ENCODE results near the gene LPP. TPM values are rescaled to one million over a fixed set of nuclear protein-coding genes. Genes with fewer than 3 reads are reported as not detected.

Gene LPP
- total and polyA plus RNA-seq, 2 of the 13 experiments (the other 11 are each of a cell fraction or from before 2014, with no cell fraction given) = 19.2 to 29.9 TPM

GRCh38 chr3:188861842-188862744 is 708.1 kb downstream of the LPP start:
- ChIA-PET POLR2A (no interaction called here), CTCF (ENCODE audit: low intra/inter-chr PET ratio, low total read pairs) (no interaction called here)
- Histone ChIP-seq H3K36me3 (replicated peaks in 1 of 2; ENCODE audit: control insufficient read depth in 1 of 2, insufficient read depth in 2 of 2, low read length in 2 of 2) (peaks cover 6 to 12% of the 10 kb centered on the region in 2 experiments; a peak in 3 of 5 replicates), H4K20me1 (ENCODE audit: insufficient read depth, low read length) (no peaks in the 10 kb centered on the region), H3K9ac (ENCODE audit: insufficient read depth, low read depth, low read length) (no peak overlapping the region), H3K79me2 (ENCODE audit: insufficient read depth, low read length) (no peaks in the 10 kb centered on the region), H3K4me3 (replicated peaks in 1 of 3; ENCODE audit: insufficient read depth in 1 of 3, low read depth in 2 of 3, low read length in 3 of 3) (no peak overlapping the region), H3K4me2 (ENCODE audit: low read depth, low read length) (no peak overlapping the region), H3K27me3 (ENCODE audit: control insufficient read depth in 1 of 2, insufficient read depth in 2 of 2, low read length in 2 of 2) (no peaks in the 10 kb centered on the region), H3K9me3 (ENCODE audit: low read length) (no peaks in the 10 kb centered on the region), H3K4me1 (ENCODE audit: insufficient read depth, low read length) (no peaks in the 10 kb centered on the region), H2AFZ (ENCODE audit: low read length) (no peak overlapping the region), H3K27ac (ENCODE audit: extremely low read length, insufficient read depth, low read length) (no peak overlapping the region)
- TF ChIP-seq ZNF605 (CRISPR knock-in tag; IDR thresholded peaks at IDR 0.05) = no peak
- TF ChIP-seq, protein P1, sequence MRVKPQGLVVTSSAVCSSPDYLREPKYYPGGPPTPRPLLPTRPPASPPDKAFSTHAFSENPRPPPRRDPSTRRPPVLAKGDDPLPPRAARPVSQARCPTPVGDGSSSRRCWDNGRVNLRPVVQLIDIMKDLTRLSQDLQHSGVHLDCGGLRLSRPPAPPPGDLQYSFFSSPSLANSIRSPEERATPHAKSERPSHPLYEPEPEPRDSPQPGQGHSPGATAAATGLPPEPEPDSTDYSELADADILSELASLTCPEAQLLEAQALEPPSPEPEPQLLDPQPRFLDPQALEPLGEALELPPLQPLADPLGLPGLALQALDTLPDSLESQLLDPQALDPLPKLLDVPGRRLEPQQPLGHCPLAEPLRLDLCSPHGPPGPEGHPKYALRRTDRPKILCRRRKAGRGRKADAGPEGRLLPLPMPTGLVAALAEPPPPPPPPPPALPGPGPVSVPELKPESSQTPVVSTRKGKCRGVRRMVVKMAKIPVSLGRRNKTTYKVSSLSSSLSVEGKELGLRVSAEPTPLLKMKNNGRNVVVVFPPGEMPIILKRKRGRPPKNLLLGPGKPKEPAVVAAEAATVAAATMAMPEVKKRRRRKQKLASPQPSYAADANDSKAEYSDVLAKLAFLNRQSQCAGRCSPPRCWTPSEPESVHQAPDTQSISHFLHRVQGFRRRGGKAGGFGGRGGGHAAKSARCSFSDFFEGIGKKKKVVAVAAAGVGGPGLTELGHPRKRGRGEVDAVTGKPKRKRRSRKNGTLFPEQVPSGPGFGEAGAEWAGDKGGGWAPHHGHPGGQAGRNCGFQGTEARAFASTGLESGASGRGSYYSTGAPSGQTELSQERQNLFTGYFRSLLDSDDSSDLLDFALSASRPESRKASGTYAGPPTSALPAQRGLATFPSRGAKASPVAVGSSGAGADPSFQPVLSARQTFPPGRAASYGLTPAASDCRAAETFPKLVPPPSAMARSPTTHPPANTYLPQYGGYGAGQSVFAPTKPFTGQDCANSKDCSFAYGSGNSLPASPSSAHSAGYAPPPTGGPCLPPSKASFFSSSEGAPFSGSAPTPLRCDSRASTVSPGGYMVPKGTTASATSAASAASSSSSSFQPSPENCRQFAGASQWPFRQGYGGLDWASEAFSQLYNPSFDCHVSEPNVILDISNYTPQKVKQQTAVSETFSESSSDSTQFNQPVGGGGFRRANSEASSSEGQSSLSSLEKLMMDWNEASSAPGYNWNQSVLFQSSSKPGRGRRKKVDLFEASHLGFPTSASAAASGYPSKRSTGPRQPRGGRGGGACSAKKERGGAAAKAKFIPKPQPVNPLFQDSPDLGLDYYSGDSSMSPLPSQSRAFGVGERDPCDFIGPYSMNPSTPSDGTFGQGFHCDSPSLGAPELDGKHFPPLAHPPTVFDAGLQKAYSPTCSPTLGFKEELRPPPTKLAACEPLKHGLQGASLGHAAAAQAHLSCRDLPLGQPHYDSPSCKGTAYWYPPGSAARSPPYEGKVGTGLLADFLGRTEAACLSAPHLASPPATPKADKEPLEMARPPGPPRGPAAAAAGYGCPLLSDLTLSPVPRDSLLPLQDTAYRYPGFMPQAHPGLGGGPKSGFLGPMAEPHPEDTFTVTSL (CRISPR knock-in tag; IDR thresholded peaks at IDR 0.05; ENCODE audit: borderline replicate concordance) = no peak
- no peak for TF ChIP-seq SP4 (CRISPR knock-in tag; IDR thresholded peaks at IDR 0.05)
- TF ChIP-seq ZNF841 (CRISPR knock-in tag; IDR thresholded peaks at IDR 0.05; ENCODE audit: borderline replicate concordance) = no peak
- TF ChIP-seq, protein P2, sequence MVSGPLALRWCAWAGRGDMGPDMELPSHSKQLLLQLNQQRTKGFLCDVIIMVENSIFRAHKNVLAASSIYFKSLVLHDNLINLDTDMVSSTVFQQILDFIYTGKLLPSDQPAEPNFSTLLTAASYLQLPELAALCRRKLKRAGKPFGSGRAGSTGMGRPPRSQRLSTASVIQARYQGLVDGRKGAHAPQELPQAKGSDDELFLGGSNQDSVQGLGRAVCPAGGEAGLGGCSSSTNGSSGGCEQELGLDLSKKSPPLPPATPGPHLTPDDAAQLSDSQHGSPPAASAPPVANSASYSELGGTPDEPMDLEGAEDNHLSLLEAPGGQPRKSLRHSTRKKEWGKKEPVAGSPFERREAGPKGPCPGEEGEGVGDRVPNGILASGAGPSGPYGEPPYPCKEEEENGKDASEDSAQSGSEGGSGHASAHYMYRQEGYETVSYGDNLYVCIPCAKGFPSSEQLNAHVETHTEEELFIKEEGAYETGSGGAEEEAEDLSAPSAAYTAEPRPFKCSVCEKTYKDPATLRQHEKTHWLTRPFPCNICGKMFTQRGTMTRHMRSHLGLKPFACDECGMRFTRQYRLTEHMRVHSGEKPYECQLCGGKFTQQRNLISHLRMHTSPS (CRISPR knock-in tag; IDR thresholded peaks at IDR 0.05; ENCODE audit: low read depth) = no peak
- TF ChIP-seq MXD1 (CRISPR knock-in tag; IDR thresholded peaks at IDR 0.05) = no peak
- TF ChIP-seq HOXA9 (CRISPR knock-in tag; IDR thresholded peaks at IDR 0.05; ENCODE audit: borderline replicate concordance) = no peak
- TF ChIP-seq ZNF513 (CRISPR knock-in tag; conservative IDR thresholded peaks at IDR 0.05) = no peak
- TF ChIP-seq ZNF878 (CRISPR knock-in tag; IDR thresholded peaks at IDR 0.05) = no peak
- TF ChIP-seq ESRRA (CRISPR knock-in tag; IDR thresholded peaks at IDR 0.05; ENCODE audit: low read depth) = no peak
- no peak for TF ChIP-seq NCOA1 (CRISPR knock-in tag; IDR thresholded peaks at IDR 0.05)
- TF ChIP-seq RBAK (CRISPR knock-in tag; IDR thresholded peaks at IDR 0.05) = no peak
- FAIRE-seq = no peak
- in situ Hi-C loops (cut with HindIII; ENCODE audit: extremely low pct_ligation_motif_present, low pct_unique_long_range_greater_than_20kb) = no loop called here
- no peak for DNase-seq (ENCODE audit: low spot score)
- ATAC-seq = no peak
- WGBS (ENCODE audit: low lambda C conversion rate) = 94% methylated on average over 5 of the region's 5 CpGs
- intact Hi-C loops (cut with micrococcal nuclease; ENCODE audit: unreplicated experiment) = no loop called here
- BruUV-seq (replicated peaks) = no TSS peak
